OCI-LY1 (cell line): Measurements from ENCODE around the gene EPN3.
A peak's percentile ranks its signal among the peaks of the same experiment; 100 is the strongest.

Experiments
- H2AFZ ChIP-seq: fragments of 200-600 bp; sonication (generic), shearing (Covaris generic); 2 replicates; pipeline ENCODE4 v1.6.0; 2014; ENCODE audit warnings: antibody characterized with exemption, mild to moderate bottlenecking, low read length
- H3F3A ChIP-seq: fragments of 200-600 bp; sonication (generic), shearing (Covaris generic); 2 replicates; pipeline ENCODE4 v1.6.0; 2014; ENCODE audit warnings: mild to moderate bottlenecking, antibody characterized with exemption, low read length, moderate library complexity; ENCODE audit not compliant: insufficient read depth
- H3K27ac ChIP-seq: fragments of 200-600 bp; sonication (generic); 2 replicates; pipeline ENCODE4 v1.5.1; 2014; ENCODE audit warnings: low read length, mixed run types, mild to moderate bottlenecking, low read depth; ENCODE audit not compliant: poor library complexity, severe bottlenecking
- H3K27me3 ChIP-seq: fragments of 200-600 bp; sonication (generic); 2 replicates; pipeline ENCODE4 v1.6.0; 2014; ENCODE audit warnings: antibody characterized with exemption, mild to moderate bottlenecking, low read length, moderate library complexity; ENCODE audit not compliant: insufficient read depth
- H3K36me3 ChIP-seq: fragments of 200-600 bp; sonication (generic); 2 replicates; pipeline ENCODE4 v1.6.1; 2014; ENCODE audit warnings: mild to moderate bottlenecking, antibody characterized with exemption, low read length, moderate library complexity, mixed read lengths; ENCODE audit not compliant: insufficient read depth
- H3K4me1 ChIP-seq: fragments of 200-600 bp; sonication (generic); 2 replicates; pipeline ENCODE4 v1.5.1; 2014; ENCODE audit warnings: mild to moderate bottlenecking, low read length, moderate library complexity; ENCODE audit not compliant: insufficient read depth, severe bottlenecking
- H3K4me2 ChIP-seq: fragments of 200-600 bp; sonication (generic), shearing (Covaris generic); 2 replicates; pipeline ENCODE4 v1.6.1; 2014; ENCODE audit warnings: low read length
- H3K4me3 ChIP-seq: fragments of 200-600 bp; sonication (generic); 2 replicates; pipeline ENCODE4 v1.5.1; 2014; ENCODE audit warnings: low read length, low read depth, mild to moderate bottlenecking, mixed read lengths; ENCODE audit not compliant: poor library complexity, severe bottlenecking
- H3K79me2 ChIP-seq: fragments of 200-600 bp; shearing (Covaris generic); 2 replicates; pipeline ENCODE4 v1.6.1; 2016; ENCODE audit warnings: mixed run types, low read length, mixed read lengths; ENCODE audit not compliant: insufficient read depth
- H3K9ac ChIP-seq: fragments of 200-600 bp; sonication (generic), shearing (Covaris generic); 2 replicates; pipeline ENCODE4 v1.6.1; 2014; ENCODE audit warnings: mild to moderate bottlenecking, low read length, mixed read lengths
- H3K9me2 ChIP-seq: fragments of 200-600 bp; sonication (generic), shearing (Covaris generic); 2 replicates; pipeline ENCODE4 v1.6.1; 2014; ENCODE audit warnings: low read depth, mild to moderate bottlenecking, low read length, mixed read lengths
- H3K9me3 ChIP-seq: fragments of 200-600 bp; shearing (Covaris generic); 2 replicates; pipeline ENCODE4 v1.6.1; 2014; ENCODE audit warnings: low read length, mixed read lengths
- H4K20me1 ChIP-seq: fragments of 200-600 bp; sonication (generic), shearing (Covaris generic); 2 replicates; pipeline ENCODE4 v1.6.0; 2016; ENCODE audit warnings: mild to moderate bottlenecking, low read length; ENCODE audit not compliant: insufficient read depth
- CTCF ChIP-seq: fragments of 200-600 bp; sonication (generic), shearing (Covaris generic); IDR thresholded peaks from 2 replicates; pipeline ENCODE4 v1.5.1; 2017; ENCODE audit warnings: mild to moderate bottlenecking, antibody characterized with exemption, low read length, moderate library complexity, mixed read lengths
- EZH2 ChIP-seq: fragments of 200-600 bp; sonication (generic), shearing (Covaris generic); IDR thresholded peaks from 2 replicates; pipeline ENCODE4 v1.8.0; 2017; ENCODE audit warnings: borderline replicate concordance, mixed run types, mild to moderate bottlenecking, antibody characterized with exemption, low read length, moderate library complexity, mixed read lengths

Gene EPN3

GRCh38 chr17:50533185-50533584, 650 bp downstream of the EPN3 start:
- Histone ChIP-seq H3K9ac (no peak overlapping the region), H3K79me2 (no peaks in the 10 kb centered on the region), H3K27me3 (peaks cover 10% of the 10 kb centered on the region; the same call in 1 of the 2 replicates), H3K4me2 (no peak overlapping the region), H3K9me3 (no peaks in the 10 kb centered on the region), H3K27ac (no peak overlapping the region), H2AFZ (no peak overlapping the region), H3F3A (no peaks in the 10 kb centered on the region), H3K4me1 (no peaks in the 10 kb centered on the region), H3K4me3 (no peak overlapping the region), H3K36me3 (no peaks in the 10 kb centered on the region), H3K9me2 (no peaks in the 10 kb centered on the region), H4K20me1 (no peaks in the 10 kb centered on the region)
- no peak for TF ChIP-seq CTCF
- no peak for TF ChIP-seq EZH2

- no peak overlapping the region for H2AFZ ChIP-seq
- H3K27ac ChIP-seq: no peak overlapping the region
- no peak overlapping the region for H3K4me3 ChIP-seq
- no peaks in the 10 kb centered on the region for H3K4me1 ChIP-seq
- H3K27me3 ChIP-seq: peaks cover 10% of the 10 kb centered on the region; the same call in 1 of the 2 replicates
- TF ChIP-seq EZH2: no peak
- no peak for TF ChIP-seq CTCF
- H3K4me2 ChIP-seq: no peak overlapping the region
- H3K9me3 ChIP-seq: no peaks in the 10 kb centered on the region
- no peaks in the 10 kb centered on the region for H3K9me2 ChIP-seq
- no peaks in the 10 kb centered on the region for H3K79me2 ChIP-seq
- H3F3A ChIP-seq: no peaks in the 10 kb centered on the region
- no peaks in the 10 kb centered on the region for H4K20me1 ChIP-seq
- no peaks in the 10 kb centered on the region for H3K36me3 ChIP-seq
- no peak overlapping the region for H3K9ac ChIP-seq
Measured at GRCh38 chr17:50533720-50534148, 1.2 kb downstream of the EPN3 start.

- Histone ChIP-seq H3K79me2 (no peaks in the 10 kb centered on the region), H3K4me3 (no peak overlapping the region), H3K9me2 (no peaks in the 10 kb centered on the region), H3F3A (no peaks in the 10 kb centered on the region), H3K27ac (no peak overlapping the region), H2AFZ (no peak overlapping the region), H3K36me3 (no peaks in the 10 kb centered on the region), H3K27me3 (peaks cover 10% of the 10 kb centered on the region; the same call in 1 of the 2 replicates), H3K4me1 (no peaks in the 10 kb centered on the region), H3K9ac (no peak overlapping the region), H3K4me2 (no peak overlapping the region), H3K9me3 (no peaks in the 10 kb centered on the region), H4K20me1 (no peaks in the 10 kb centered on the region)
- no peak for TF ChIP-seq EZH2
- peak; percentile 26 for TF ChIP-seq CTCF
Measured at GRCh38 chr17:50534222-50534978, 1.9 kb downstream of the EPN3 start.
